HepG2 (cell line): ENCODE results near the gene CRAMP1. TPM values are rescaled to one million over a fixed set of nuclear protein-coding genes. Genes with fewer than 3 reads are reported as not detected.

Experiments used
- HNRNPLL ChIP-seq: fragments of 200-400 bp; formaldehyde crosslinking; IDR thresholded peaks from 2 replicates; pipeline ENCODE4 v1.6.1; 2017; ENCODE audit warnings: mild to moderate bottlenecking, low read depth, low read length; ENCODE audit not compliant: poor library complexity, severe bottlenecking
- KMT2A ChIP-seq: sonication (generic); formaldehyde crosslinking; IDR thresholded peaks from 2 replicates; pipeline ENCODE4 v1.4.0; 2020; ENCODE audit warnings: missing genetic modification reagents
- PHF8 ChIP-seq: sonication (generic); formaldehyde crosslinking; IDR thresholded peaks from 2 replicates; pipeline ENCODE4 v1.5.0; 2020; ENCODE audit warnings: missing genetic modification reagents
- RBFOX2 ChIP-seq: fragments of 200-400 bp; formaldehyde crosslinking; IDR thresholded peaks from 2 replicates; pipeline ENCODE4 v1.6.1; 2017; ENCODE audit warnings: low read depth, mild to moderate bottlenecking, low read length
- RORA ChIP-seq: sonication (generic); formaldehyde crosslinking; IDR thresholded peaks from 2 replicates; pipeline ENCODE4 v1.5.0; 2020; ENCODE audit warnings: mild to moderate bottlenecking, missing genetic modification reagents, moderate library complexity
- TOPORS ChIP-seq: sonication (generic); formaldehyde crosslinking; IDR thresholded peaks from 2 replicates; pipeline ENCODE4 v1.8.0; 2023; ENCODE audit warnings: mild to moderate bottlenecking, missing genetic modification reagents
- ZFX ChIP-seq: sonication (generic); formaldehyde crosslinking; IDR thresholded peaks from 2 replicates; pipeline ENCODE4 v1.4.0; 2020; ENCODE audit warnings: mild to moderate bottlenecking, low read depth, missing genetic modification reagents, moderate library complexity
- ZFY ChIP-seq: sonication (generic); formaldehyde crosslinking; IDR thresholded peaks from 2 replicates; pipeline ENCODE4 v1.4.0; 2020; ENCODE audit warnings: missing genetic modification reagents
- ZNF207 ChIP-seq: fragments of 450-650 bp; IDR thresholded peaks from 2 replicates; pipeline ENCODE4 v1.6.1; 2016; ENCODE audit warnings: antibody characterized with exemption, borderline replicate concordance
- ZNF530 ChIP-seq: sonication (generic); formaldehyde crosslinking; IDR thresholded peaks from 2 replicates; pipeline ENCODE4 v1.5.0; 2020; ENCODE audit warnings: low read depth, mild to moderate bottlenecking, missing genetic modification reagents
- ZNF670 ChIP-seq: sonication (generic); formaldehyde crosslinking; IDR thresholded peaks from 2 replicates; pipeline ENCODE4 v1.8.0; 2022; ENCODE audit warnings: mild to moderate bottlenecking, missing genetic modification reagents, borderline replicate concordance
- polyA plus RNA-seq, 8 experiments: library from polyadenylated mRNA; depleted of rRNA in 3 of 8; stranded (reverse) in 7 of 8; unstranded in 1 of 8; fragments of >200 nt; fragmentation: Illumina TruSeq in 4 of 8; extraction: Trizol in 4 of 8; gene quantifications; 2 replicates each; pipeline versions ENCODE4 v1.2.1 to v1.2.3, GENCODE V29; 2011 to 2016; ENCODE audit warnings: low read depth in 4 of 8, missing spikeins in 1 of 8, mixed read lengths in 1 of 8; ENCODE audit not compliant: insufficient read depth in 1 of 8
- total RNA-seq, 5 experiments: library from RNA; depleted of rRNA; stranded (reverse); fragments of >200 nt; fragmentation: Illumina TruSeq; extraction: Trizol; gene quantifications; 2 replicates each; pipeline ENCODE4 v1.2.3, GENCODE V29; 2016; ENCODE audit warnings: low read depth in 1 of 5
- TF ChIP-seq, protein P1 (sequence below): IDR thresholded peaks from 2 replicates; pipeline ENCODE4 v1.6.1; 2012; ENCODE audit warnings: low read depth, low read length, improper control_type of control experiment
- TF ChIP-seq, protein P2 (sequence below): sonication (generic); formaldehyde crosslinking; IDR thresholded peaks from 2 replicates; pipeline ENCODE4 v1.4.0; 2020; ENCODE audit warnings: mild to moderate bottlenecking, missing genetic modification reagents

Gene CRAMP1
- total and polyA plus RNA-seq, 2 of the 13 experiments (the other 11 are each of a cell fraction or from before 2014, with no cell fraction given): 6.8 to 9.7 TPM

- TF ChIP-seq KMT2A (CRISPR knock-in tag) (no peak), PHF8 (CRISPR knock-in tag) (peak; percentile 78), RORA (CRISPR knock-in tag) (no peak), ZNF207 (no peak), ZFY (peak; percentile 64; the same call in 1 of the 2 replicates), HNRNPLL (peak; percentile 14), ZNF530 (no peak), ZNF670 (CRISPR knock-in tag) (0 out of 2 replicates have a peak, but pooled peaks have one; percentile 32), TOPORS (CRISPR knock-in tag) (no peak), ZFX (CRISPR knock-in tag) (peak; percentile 42), RBFOX2 (peak; percentile 56)
- TF ChIP-seq, protein P1, sequence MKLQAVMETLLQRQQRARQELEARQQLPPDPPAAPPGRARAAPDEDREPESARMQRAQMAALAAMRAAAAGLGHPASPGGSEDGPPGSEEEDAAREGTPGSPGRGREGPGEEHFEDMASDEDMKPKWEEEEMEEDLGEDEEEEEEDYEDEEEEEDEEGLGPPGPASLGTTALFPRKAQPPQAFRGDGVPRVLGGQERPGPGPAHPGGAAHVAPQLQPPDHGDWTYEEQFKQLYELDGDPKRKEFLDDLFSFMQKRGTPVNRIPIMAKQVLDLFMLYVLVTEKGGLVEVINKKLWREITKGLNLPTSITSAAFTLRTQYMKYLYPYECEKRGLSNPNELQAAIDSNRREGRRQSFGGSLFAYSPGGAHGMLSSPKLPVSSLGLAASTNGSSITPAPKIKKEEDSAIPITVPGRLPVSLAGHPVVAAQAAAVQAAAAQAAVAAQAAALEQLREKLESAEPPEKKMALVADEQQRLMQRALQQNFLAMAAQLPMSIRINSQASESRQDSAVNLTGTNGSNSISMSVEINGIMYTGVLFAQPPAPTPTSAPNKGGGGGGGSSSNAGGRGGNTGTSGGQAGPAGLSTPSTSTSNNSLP: no peak
- TF ChIP-seq, protein P2, sequence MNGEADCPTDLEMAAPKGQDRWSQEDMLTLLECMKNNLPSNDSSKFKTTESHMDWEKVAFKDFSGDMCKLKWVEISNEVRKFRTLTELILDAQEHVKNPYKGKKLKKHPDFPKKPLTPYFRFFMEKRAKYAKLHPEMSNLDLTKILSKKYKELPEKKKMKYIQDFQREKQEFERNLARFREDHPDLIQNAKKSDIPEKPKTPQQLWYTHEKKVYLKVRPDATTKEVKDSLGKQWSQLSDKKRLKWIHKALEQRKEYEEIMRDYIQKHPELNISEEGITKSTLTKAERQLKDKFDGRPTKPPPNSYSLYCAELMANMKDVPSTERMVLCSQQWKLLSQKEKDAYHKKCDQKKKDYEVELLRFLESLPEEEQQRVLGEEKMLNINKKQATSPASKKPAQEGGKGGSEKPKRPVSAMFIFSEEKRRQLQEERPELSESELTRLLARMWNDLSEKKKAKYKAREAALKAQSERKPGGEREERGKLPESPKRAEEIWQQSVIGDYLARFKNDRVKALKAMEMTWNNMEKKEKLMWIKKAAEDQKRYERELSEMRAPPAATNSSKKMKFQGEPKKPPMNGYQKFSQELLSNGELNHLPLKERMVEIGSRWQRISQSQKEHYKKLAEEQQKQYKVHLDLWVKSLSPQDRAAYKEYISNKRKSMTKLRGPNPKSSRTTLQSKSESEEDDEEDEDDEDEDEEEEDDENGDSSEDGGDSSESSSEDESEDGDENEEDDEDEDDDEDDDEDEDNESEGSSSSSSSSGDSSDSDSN (CRISPR knock-in tag): peak; percentile 68; the same call in 1 of the 2 replicates
Observed at GRCh38 chr16:1614456-1615102, 2.4 kb downstream of the CRAMP1 start (continued).
